Aorta (tissue), 4 donors: ENCODE results near the gene ADM5. TPM values are rescaled to one million over a fixed set of nuclear protein-coding genes. Genes with fewer than 3 reads are reported as not detected.

Experiments
- microRNA-seq, 2 donors: library from miRNA; unstranded; fragments of <30 nt; microRNA quantifications; one replicate each; pipeline ENCODE4 v1.2.0, GENCODE V29; 2020
- polyA plus RNA-seq, 2 donors: library from polyadenylated mRNA; stranded (reverse); fragments of 200-250 nt; gene quantifications; one replicate each; pipeline ENCODE4 v1.2.3, GENCODE V29; 2013
- total RNA-seq, 2 donors: library from RNA; stranded (reverse); fragmentation: NEBNext Ultra II Directional; extraction: Animal tissue kit (Norgen Biotek cat#: 25700); gene quantifications; one replicate each; pipeline ENCODE4 v1.2.1, GENCODE V29; 2021
- donor health status: healthy with polysubstance abuse.
- donor health status: Bipolar disorder and iron deficiency.
- donor health status: DM: no; HTN: no; CAD: no.
- donor health status: DM: yes; HTN: yes; CAD: no.

The ADM5 gene
- total and polyA plus RNA-seq, 4 donors, result 0.13 to 4.8 (median 0.78) TPM

Small RNA genes within 50 kb of the gene (microRNA-seq; reads per million reads assigned to microRNA genes)
- gene MIR5088, result 0 reads per million in 2 donors

Other genes with a start within 250 kb of the ADM5 start
- gene SLC17A7, start 248.1 kb upstream of the ADM5 start, total RNA-seq, result 1 to 10 TPM; 1.0 to 4.7 TPM
- gene SLC17A7, start 248.1 kb upstream of the ADM5 start, polyA plus RNA-seq, result under 1 TPM; 0.15 to 0.50 TPM
- 10 to 100 TPM; 45.0 to 74.7 TPM for gene PIH1D1, start 237.8 kb upstream of the ADM5 start, total RNA-seq
- 100 to 1,000 TPM in 1 of 2 donors, 10 to 100 TPM in 1; 53.7 to 124 TPM for gene PIH1D1, start 237.8 kb upstream of the ADM5 start, polyA plus RNA-seq
- 10 to 100 TPM; 17.1 to 23.7 TPM for gene ALDH16A1, start 236.4 kb upstream of the ADM5 start, total RNA-seq
- gene ALDH16A1, start 236.4 kb upstream of the ADM5 start, polyA plus RNA-seq, result 10 to 100 TPM in 1 of 2 donors, 1 to 10 TPM in 1; 4.8 to 62.4 TPM
- gene FLT3LG, start 215.4 kb upstream of the ADM5 start, total RNA-seq, result 10 to 100 TPM in 1 of 2 donors, 1 to 10 TPM in 1; 6.3 to 17.6 TPM
- gene FLT3LG, start 215.4 kb upstream of the ADM5 start, polyA plus RNA-seq, result 10 to 100 TPM; 15.9 to 36.0 TPM
- 1,000 to 10,000 TPM; 1,716 to 1,917 TPM for gene RPL13A, start 202.0 kb upstream of the ADM5 start, total RNA-seq
- gene RPL13A, start 202.0 kb upstream of the ADM5 start, polyA plus RNA-seq, result 1,000 to 10,000 TPM; 3,431 to 4,797 TPM
- gene RPS11, start 193.2 kb upstream of the ADM5 start, total RNA-seq, result 1,000 to 10,000 TPM; 1,366 to 1,509 TPM
- 1,000 to 10,000 TPM; 4,943 to 7,722 TPM for gene RPS11, start 193.2 kb upstream of the ADM5 start, polyA plus RNA-seq
- 100 to 1,000 TPM; 204 to 287 TPM for gene FCGRT, start 176.9 kb upstream of the ADM5 start, total RNA-seq
- gene FCGRT, start 176.9 kb upstream of the ADM5 start, polyA plus RNA-seq, result 100 to 1,000 TPM; 146 to 162 TPM
- 10 to 100 TPM; 82.6 to 90.2 TPM for gene RCN3, start 161.6 kb upstream of the ADM5 start, total RNA-seq
- gene RCN3, start 161.6 kb upstream of the ADM5 start, polyA plus RNA-seq, result 100 to 1,000 TPM in 1 of 2 donors, 10 to 100 TPM in 1; 50.5 to 165 TPM
- 10 to 100 TPM; 38.8 to 40.5 TPM for gene NOSIP, start 109.0 kb upstream of the ADM5 start, total RNA-seq
- gene NOSIP, start 109.0 kb upstream of the ADM5 start, polyA plus RNA-seq, result 100 to 1,000 TPM in 1 of 2 donors, 10 to 100 TPM in 1; 52.5 to 135 TPM
- 1 to 10 TPM in 1 of 2 donors, under 1 TPM in 1; 0.49 to 1.2 TPM for gene PRRG2, start 108.3 kb upstream of the ADM5 start, total RNA-seq
- 1 to 10 TPM in 1 of 2 donors, not detected in 1; 4.1 TPM for gene PRRG2, start 108.3 kb upstream of the ADM5 start, polyA plus RNA-seq
- 10 to 100 TPM; 20.2 to 31.3 TPM for gene PRR12, start 98.4 kb upstream of the ADM5 start, total RNA-seq
- 10 to 100 TPM in 1 of 2 donors, 1 to 10 TPM in 1; 2.6 to 10.1 TPM for gene PRR12, start 98.4 kb upstream of the ADM5 start, polyA plus RNA-seq
- gene RRAS, start 49.5 kb upstream of the ADM5 start, total RNA-seq, result 100 to 1,000 TPM; 139 to 167 TPM
- 100 to 1,000 TPM; 320 to 407 TPM for gene RRAS, start 49.5 kb upstream of the ADM5 start, polyA plus RNA-seq
- gene SCAF1, start 47.4 kb upstream of the ADM5 start, total RNA-seq, result 10 to 100 TPM; 53.0 to 54.5 TPM
- gene SCAF1, start 47.4 kb upstream of the ADM5 start, polyA plus RNA-seq, result 10 to 100 TPM; 10.1 to 19.0 TPM
- gene IRF3, start 23.7 kb upstream of the ADM5 start, total RNA-seq, result 10 to 100 TPM; 53.7 to 82.7 TPM
- 100 to 1,000 TPM in 1 of 2 donors, 10 to 100 TPM in 1; 37.8 to 278 TPM for gene IRF3, start 23.7 kb upstream of the ADM5 start, polyA plus RNA-seq
- gene BCL2L12, start 23.7 kb upstream of the ADM5 start, total RNA-seq, result 10 to 100 TPM in 1 of 2 donors, 1 to 10 TPM in 1; 9.9 to 14.0 TPM
- 10 to 100 TPM in 1 of 2 donors, 1 to 10 TPM in 1; 5.8 to 16.4 TPM for gene BCL2L12, start 23.7 kb upstream of the ADM5 start, polyA plus RNA-seq
- gene PRMT1, start 12.3 kb upstream of the ADM5 start, total RNA-seq, result 10 to 100 TPM; 76.5 to 88.3 TPM
- gene PRMT1, start 12.3 kb upstream of the ADM5 start, polyA plus RNA-seq, result 100 to 1,000 TPM in 1 of 2 donors, 10 to 100 TPM in 1; 68.5 to 110 TPM
- gene CPT1C, start 1.5 kb downstream of the ADM5 start, total RNA-seq, result 10 to 100 TPM in 1 of 2 donors, 1 to 10 TPM in 1; 6.5 to 24.4 TPM
- gene CPT1C, start 1.5 kb downstream of the ADM5 start, polyA plus RNA-seq, result 1 to 10 TPM; 1.9 to 5.7 TPM
- gene TSKS, start 73.7 kb downstream of the ADM5 start, total RNA-seq, result 1 to 10 TPM in 1 of 2 donors, under 1 TPM in 1; 0.42 to 2.6 TPM
- under 1 TPM in 1 of 2 donors, not detected in 1; 0.38 TPM for gene TSKS, start 73.7 kb downstream of the ADM5 start, polyA plus RNA-seq
- gene AP2A1, start 77.4 kb downstream of the ADM5 start, total RNA-seq, result 10 to 100 TPM; 71.3 to 77.5 TPM
- 10 to 100 TPM; 19.9 to 63.1 TPM for gene AP2A1, start 77.4 kb downstream of the ADM5 start, polyA plus RNA-seq
- 10 to 100 TPM in 1 of 2 donors, 1 to 10 TPM in 1; 9.3 to 18.1 TPM for gene FUZ, start 123.7 kb downstream of the ADM5 start, total RNA-seq
- gene FUZ, start 123.7 kb downstream of the ADM5 start, polyA plus RNA-seq, result 10 to 100 TPM; 11.5 to 27.8 TPM
- 10 to 100 TPM; 27.2 to 40.3 TPM for gene MED25, start 128.7 kb downstream of the ADM5 start, total RNA-seq
- gene MED25, start 128.7 kb downstream of the ADM5 start, polyA plus RNA-seq, result 10 to 100 TPM; 18.3 to 52.8 TPM
- gene PTOV1, start 161.6 kb downstream of the ADM5 start, total RNA-seq, result 100 to 1,000 TPM; 103 to 133 TPM
- gene PTOV1, start 161.6 kb downstream of the ADM5 start, polyA plus RNA-seq, result 100 to 1,000 TPM in 1 of 2 donors, 10 to 100 TPM in 1; 50.0 to 142 TPM
- 10 to 100 TPM; 65.2 to 76.5 TPM for gene PNKP, start 178.0 kb downstream of the ADM5 start, total RNA-seq
- gene PNKP, start 178.0 kb downstream of the ADM5 start, polyA plus RNA-seq, result 10 to 100 TPM; 23.7 to 93.0 TPM
- gene AKT1S1, start 187.8 kb downstream of the ADM5 start, total RNA-seq, result 10 to 100 TPM; 27.5 to 27.8 TPM
- 10 to 100 TPM; 24.4 to 44.6 TPM for gene AKT1S1, start 187.8 kb downstream of the ADM5 start, polyA plus RNA-seq
- 10 to 100 TPM; 41.1 to 52.4 TPM for gene TBC1D17, start 188.1 kb downstream of the ADM5 start, total RNA-seq
- 100 to 1,000 TPM in 1 of 2 donors, 10 to 100 TPM in 1; 22.7 to 102 TPM for gene TBC1D17, start 188.1 kb downstream of the ADM5 start, polyA plus RNA-seq
- 1 to 10 TPM in 1 of 2 donors, under 1 TPM in 1; 0.84 to 7.2 TPM for gene IL4I1, start 207.3 kb downstream of the ADM5 start, total RNA-seq
- gene IL4I1, start 207.3 kb downstream of the ADM5 start, polyA plus RNA-seq, result under 1 TPM in 1 of 2 donors, not detected in 1; 0.50 TPM
- gene ATF5, start 239.6 kb downstream of the ADM5 start, total RNA-seq, result 10 to 100 TPM; 13.8 to 43.3 TPM
- 10 to 100 TPM; 11.6 to 24.0 TPM for gene ATF5, start 239.6 kb downstream of the ADM5 start, polyA plus RNA-seq
- 10 to 100 TPM; 27.7 to 39.8 TPM for gene NUP62, start 239.9 kb downstream of the ADM5 start, total RNA-seq
- 10 to 100 TPM; 13.3 to 17.3 TPM for gene NUP62, start 239.9 kb downstream of the ADM5 start, polyA plus RNA-seq